ENCODE measurements around the gene RBBP4.

The RBBP4 gene

GRCh38 chr1:32719681-32720275 lies 68.8 kb downstream of the RBBP4 start:
- TF ChIP-seq CTCF (IDR thresholded peaks at IDR 0.05; ENCODE audit: borderline replicate concordance, extremely low read depth, low read length, poor library complexity, severe bottlenecking) (no peak), EZH2 (IDR thresholded peaks at IDR 0.05; ENCODE audit: borderline replicate concordance, low read depth, low read length, severe bottlenecking) (no peak)
- ATAC-seq (ENCODE audit: insufficient read depth, low read depth): no peak
- DNase-seq: no peak
- Histone ChIP-seq H3K27me3 (ENCODE audit: insufficient read depth, low read length, poor library complexity) (no peaks in the 10 kb centered on the region), H3K9me3 (ENCODE audit: insufficient read depth, low read length, severe bottlenecking) (no peaks in the 10 kb centered on the region), H3K36me3 (ENCODE audit: insufficient read depth, low read length) (no peaks in the 10 kb centered on the region), H3K4me3 (ENCODE audit: low read depth in 1 of 2, low read length in 2 of 2) (no peak overlapping the region), H3K27ac (ENCODE audit: low read length) (no peak overlapping the region), H3K79me2 (ENCODE audit: insufficient read depth, low read length) (no peaks in the 10 kb centered on the region), H3K9ac (ENCODE audit: low read depth, low read length) (no peak overlapping the region), H3K4me1 (ENCODE audit: insufficient read depth, low read length) (peaks cover 3% of the 10 kb centered on the region; the same call in 1 of the 2 replicates), H3K4me2 (ENCODE audit: insufficient read depth, low read length) (no peak overlapping the region), H2AFZ (ENCODE audit: low read depth, low read length) (no peak overlapping the region), H4K20me1 (ENCODE audit: insufficient read depth, low read length) (no peaks in the 10 kb centered on the region)

- no peak overlapping the region for H3K9ac ChIP-seq (ENCODE audit: low read depth, low read length)
- no peak overlapping the region for H2AFZ ChIP-seq (ENCODE audit: low read depth, low read length)
- ATAC-seq (ENCODE audit: insufficient read depth, low read depth): peak; percentile 97
- TF ChIP-seq CTCF (IDR thresholded peaks at IDR 0.05; ENCODE audit: borderline replicate concordance, extremely low read depth, low read length, poor library complexity, severe bottlenecking) (no peak), EZH2 (IDR thresholded peaks at IDR 0.05; ENCODE audit: borderline replicate concordance, low read depth, low read length, severe bottlenecking) (no peak)
- H4K20me1 ChIP-seq (ENCODE audit: insufficient read depth, low read length): no peaks in the 10 kb centered on the region
- no peaks in the 10 kb centered on the region for H3K36me3 ChIP-seq (ENCODE audit: insufficient read depth, low read length)
- no peaks in the 10 kb centered on the region for H3K79me2 ChIP-seq (ENCODE audit: insufficient read depth, low read length)
- H3K27me3 ChIP-seq (ENCODE audit: insufficient read depth, low read length, poor library complexity): no peaks in the 10 kb centered on the region
- no peaks in the 10 kb centered on the region for H3K9me3 ChIP-seq (ENCODE audit: insufficient read depth, low read length, severe bottlenecking)
- DNase-seq: peak; percentile 78
- H3K4me2 ChIP-seq (ENCODE audit: insufficient read depth, low read length): no peak overlapping the region
- H3K4me1 ChIP-seq (ENCODE audit: insufficient read depth, low read length): peaks cover 13% of the 10 kb centered on the region
- no peak overlapping the region for H3K4me3 ChIP-seq (ENCODE audit: low read depth in 1 of 2, low read length in 2 of 2)
- no peak overlapping the region for H3K27ac ChIP-seq (ENCODE audit: low read length)
Observed at GRCh38 chr1:32724678-32725614, 73.9 kb downstream of the RBBP4 start.

GRCh38 chr1:32725615-32725982 lies 74.6 kb downstream of the RBBP4 start:
- Histone ChIP-seq H2AFZ (ENCODE audit: low read depth, low read length) (no peak overlapping the region), H3K27ac (ENCODE audit: low read length) (no peak overlapping the region), H3K4me2 (ENCODE audit: insufficient read depth, low read length) (no peak overlapping the region), H3K9me3 (ENCODE audit: insufficient read depth, low read length, severe bottlenecking) (no peaks in the 10 kb centered on the region), H3K27me3 (ENCODE audit: insufficient read depth, low read length, poor library complexity) (no peaks in the 10 kb centered on the region), H3K79me2 (ENCODE audit: insufficient read depth, low read length) (no peaks in the 10 kb centered on the region), H3K9ac (ENCODE audit: low read depth, low read length) (no peak overlapping the region), H3K36me3 (ENCODE audit: insufficient read depth, low read length) (no peaks in the 10 kb centered on the region), H3K4me3 (ENCODE audit: low read depth in 1 of 2, low read length in 2 of 2) (no peak overlapping the region), H3K4me1 (ENCODE audit: insufficient read depth, low read length) (peaks cover 13% of the 10 kb centered on the region), H4K20me1 (ENCODE audit: insufficient read depth, low read length) (no peaks in the 10 kb centered on the region)
- no peak for TF ChIP-seq CTCF (IDR thresholded peaks at IDR 0.05; ENCODE audit: borderline replicate concordance, extremely low read depth, low read length, poor library complexity, severe bottlenecking)
- ATAC-seq (ENCODE audit: insufficient read depth, low read depth): no peak
- no peak for DNase-seq
